GM12878 (cell line): Measurements from ENCODE around the gene FAP. TPM values are rescaled to one million over a fixed set of nuclear protein-coding genes. Genes with fewer than 3 reads are reported as not detected.

Experiments
- ATAC-seq: fragments of 200-7000 bp; cut with Tn5 transposase; 3 replicates; pipeline ENCODE4 v1.9.1; 2020; ENCODE audit warnings: mild to moderate bottlenecking, moderate library complexity
- BruUV-seq: library from RNA; stranded (reverse); fragments of 400-500 nt; replicated peaks from 2 replicates; lab custom pipeline; 2021; lab: Mats Ljungman, UMichigan
- CTCF ChIA-PET: fragments of 300-600 bp; sonication (Branson Sonifier 250); formaldehyde crosslinking; extraction: SDS; loops from one replicate; lab custom pipeline; 2021; ENCODE audit warnings: inconsistent platforms; lab: Yijun Ruan, JAX
- POLR2A ChIA-PET: fragments of 350-600 bp; formaldehyde crosslinking; extraction: SDS; loops from one replicate; lab custom pipeline; 2021; ENCODE audit warnings: inconsistent platforms; lab: Charles Lee
- RAD21 ChIA-PET: fragments of 300-600 bp; sonication (Branson Sonifier 250); formaldehyde crosslinking; loops from one replicate; lab custom pipeline; 2023; ENCODE audit warnings: antibody characterized with exemption; ENCODE audit not compliant: unreplicated experiment; lab: Charles Lee
- SMC1A ChIA-PET: fragments of 300-600 bp; sonication (Branson Sonifier 250); formaldehyde crosslinking; loops from one replicate; lab custom pipeline; 2023; ENCODE audit not compliant: unreplicated experiment, uncharacterized antibody; lab: Charles Lee
- DNase-seq: peaks from one replicate; pipeline ENCODE4 v3.0.0-alpha.2; 2011; ENCODE audit warnings: low read depth, low spot score
- FAIRE-seq: peaks from 3 replicates; lab custom pipeline; 2011; peaks lifted over from hg19 to GRCh38; lab: Jason Lieb, UNC
- H2AFZ ChIP-seq: 2 replicates; pipeline ENCODE4 v1.6.0; 2011; ENCODE audit warnings: low read depth, low read length, control low read depth; ENCODE audit not compliant: control insufficient read depth
- H3K27ac ChIP-seq: 2 replicates; pipeline ENCODE4 v1.5.1; 2011; ENCODE audit warnings: control low read depth; ENCODE audit not compliant: control insufficient read depth, insufficient read depth
- H3K27me3 ChIP-seq, 2 experiments: replicated peaks in 1 of 2; 2 replicates each; pipeline versions ENCODE4 v1.6.0 to v1.6.1; 2011; ENCODE audit warnings: low read length in 1 of 2; ENCODE audit not compliant: control insufficient read depth in 2 of 2, insufficient read depth in 2 of 2
- H3K36me3 ChIP-seq, 2 experiments: 2 replicates each; pipeline ENCODE4 v1.5.1; 2011; ENCODE audit warnings: low read length in 1 of 2; ENCODE audit not compliant: control insufficient read depth in 2 of 2, insufficient read depth in 2 of 2
- H3K4me1 ChIP-seq: 2 replicates; pipeline ENCODE4 v1.6.1; 2011; ENCODE audit warnings: mild to moderate bottlenecking, low read length, moderate library complexity, mixed read lengths; ENCODE audit not compliant: control insufficient read depth, insufficient read depth
- H3K4me2 ChIP-seq: 2 replicates; pipeline ENCODE4 v1.6.0; 2011; ENCODE audit warnings: control low read depth; ENCODE audit not compliant: control insufficient read depth, insufficient read depth
- H3K4me3 ChIP-seq: fragments of 200-600 bp; sonication (generic); 2 replicates; pipeline ENCODE4 v1.5.1; 2016
- H3K79me2 ChIP-seq: 2 replicates; pipeline ENCODE4 v1.6.0; 2011; ENCODE audit warnings: low read length; ENCODE audit not compliant: control insufficient read depth, insufficient read depth
- H3K9ac ChIP-seq: 2 replicates; pipeline ENCODE4 v1.8.0; 2011; ENCODE audit warnings: low read length, control low read depth, mixed read lengths; ENCODE audit not compliant: control insufficient read depth, insufficient read depth
- H3K9me3 ChIP-seq: replicated peaks from 3 replicates; pipeline ENCODE4 v1.5.1; 2011; ENCODE audit warnings: mild to moderate bottlenecking, low read length; ENCODE audit not compliant: control insufficient read depth, insufficient read depth
- H4K20me1 ChIP-seq: 2 replicates; pipeline ENCODE4 v1.6.0; 2011; ENCODE audit not compliant: control insufficient read depth, insufficient read depth
- BCL11A ChIP-seq: IDR thresholded peaks from 2 replicates; pipeline ENCODE4 v1.6.1; 2011; ENCODE audit warnings: low read depth, low read length
- EGR1 ChIP-seq, 2 experiments: IDR thresholded peaks; 1 replicate in 1 of 2; 2 replicates in 1 of 2; pipeline ENCODE4 v1.6.1; 2011 to 2012; ENCODE audit warnings: low read depth in 2 of 2, low read length in 2 of 2, borderline replicate concordance in 1 of 2, mild to moderate bottlenecking in 1 of 2, moderate library complexity in 1 of 2
- MYC ChIP-seq: IDR thresholded peaks from 2 replicates; pipeline ENCODE4 v1.6.1; 2011; ENCODE audit warnings: mild to moderate bottlenecking, low read length, moderate library complexity, inconsistent platforms; ENCODE audit not compliant: insufficient read depth, insufficient replicate concordance, insufficient read length, severe bottlenecking
- PAX8 ChIP-seq: fragments of 450-650 bp; IDR thresholded peaks from 2 replicates; pipeline ENCODE4 v1.6.1; 2017; ENCODE audit warnings: mild to moderate bottlenecking, moderate library complexity
- PML ChIP-seq: IDR thresholded peaks from 2 replicates; pipeline ENCODE4 v1.6.1; 2012; ENCODE audit warnings: low read length, inconsistent platforms
- RELA ChIP-seq: fragments of 450-650 bp; IDR thresholded peaks from 2 replicates; pipeline ENCODE4 v1.8.0; 2014; ENCODE audit warnings: borderline replicate concordance; ENCODE audit not compliant: partially characterized antibody
- SMARCA5 ChIP-seq: fragments of 450-650 bp; IDR thresholded peaks from 2 replicates; pipeline ENCODE4 v1.6.1; 2017; ENCODE audit warnings: mild to moderate bottlenecking
- STAT1 ChIP-seq: fragments of 450-650 bp; conservative IDR thresholded peaks from 2 replicates; pipeline ENCODE4 v1.6.1; 2014; ENCODE audit warnings: antibody characterized with exemption, mild to moderate bottlenecking
- TAF1 ChIP-seq: IDR thresholded peaks from 2 replicates; pipeline ENCODE4 v1.6.1; 2011; ENCODE audit warnings: mild to moderate bottlenecking, low read depth, low read length, borderline replicate concordance
- WGBS: methylation state at CpG from one replicate; pipeline ENCODE4 v1.1.6; 2016; ENCODE audit warnings: low lambda C conversion rate; ENCODE audit not compliant: insufficient replicate concordance, insufficient coverage; ENCODE audit errors: missing lambda C conversion rate; 5-methylcytosine and 5-hydroxymethylcytosine counted together
- in situ Hi-C: fragments of 300-500 bp; cut with MboI; formaldehyde crosslinking; loops from 9 replicates; pipeline ENCODE4 v1.14.3; 2018; ENCODE audit warnings: mixed read lengths
- intact Hi-C: fragments of 100-400 bp; cut with micrococcal nuclease; formaldehyde crosslinking; loops from one replicate; pipeline ENCODE4 v1.14.2; 2022; ENCODE audit not compliant: unreplicated experiment
- polyA plus RNA-seq, 11 experiments: library from polyadenylated mRNA; depleted of rRNA in 4 of 11; unstranded in 6 of 11; stranded (reverse) in 5 of 11; fragments of >200 nt; fragmentation: Nextera tagmentation in 4 of 11; fragmentation: Illumina TruSeq in 1 of 11; extraction: Ambion mirVana in 4 of 11; extraction: Trizol in 1 of 11; gene quantifications; 1 replicate in 1 of 11; 2 replicates in 10 of 11; pipeline versions ENCODE4 v1.2.1 to v1.2.3, GENCODE V29; 2011 to 2016; ENCODE audit warnings: inconsistent platforms in 2 of 11, missing spikeins in 2 of 11, low read depth in 1 of 11
- total RNA-seq, 4 experiments: library from RNA; depleted of rRNA in 3 of 4; stranded (reverse); fragments of >200 nt in 3 of 4; fragmentation: Illumina TruSeq in 1 of 4; extraction: Trizol in 1 of 4; gene quantifications; 2 replicates each; pipeline versions ENCODE4 v1.2.1 to v1.2.3, GENCODE V29; 2013 to 2021
- TF ChIP-seq, protein P1 (sequence below): fragments of 450-650 bp; IDR thresholded peaks from 2 replicates; pipeline ENCODE4 v1.6.1; 2016; ENCODE audit warnings: mild to moderate bottlenecking
- TF ChIP-seq, protein P2 (sequence below): IDR thresholded peaks from 2 replicates; pipeline ENCODE4 v1.6.1; 2012; ENCODE audit warnings: low read depth, low read length, improper control_type of control experiment
- TF ChIP-seq, protein P3 (sequence below): fragments of 450-650 bp; IDR thresholded peaks from 2 replicates; pipeline ENCODE4 v1.6.1; 2017; ENCODE audit warnings: low read depth, mild to moderate bottlenecking, moderate library complexity

The FAP gene
- total and polyA plus RNA-seq, 10 of the 15 experiments (the other 5 are each of a cell fraction or from before 2014, with no cell fraction given) = 0.16 TPM; not detected in 9

DNA sequence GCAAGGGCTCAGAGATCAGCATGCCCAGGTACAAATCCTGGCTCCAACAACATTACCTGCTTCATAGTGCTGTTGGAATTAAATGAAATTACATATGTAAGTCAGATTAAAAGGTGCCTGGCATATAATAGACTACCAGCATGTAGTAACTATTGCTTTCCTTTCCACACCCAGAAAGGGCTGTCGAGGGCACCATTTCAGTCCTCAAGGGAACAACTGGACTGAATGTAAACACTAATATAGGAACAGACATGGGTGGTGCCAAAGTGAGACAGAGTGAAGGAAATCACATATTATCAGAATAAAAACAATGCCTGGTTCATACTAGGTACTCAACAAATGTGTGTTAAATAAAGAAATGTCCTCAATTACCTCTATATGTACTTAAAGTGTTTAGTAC, 43.3 kb downstream of the FAP start (continued):
- TF ChIP-seq EGR1 (IDR thresholded peaks at IDR 0.05; ENCODE audit: borderline replicate concordance in 1 of 2, low read depth in 2 of 2, low read length in 2 of 2) (no peak), BCL11A (no peak), PAX8 (no peak), TAF1 (no peak)
- TF ChIP-seq, protein P1, sequence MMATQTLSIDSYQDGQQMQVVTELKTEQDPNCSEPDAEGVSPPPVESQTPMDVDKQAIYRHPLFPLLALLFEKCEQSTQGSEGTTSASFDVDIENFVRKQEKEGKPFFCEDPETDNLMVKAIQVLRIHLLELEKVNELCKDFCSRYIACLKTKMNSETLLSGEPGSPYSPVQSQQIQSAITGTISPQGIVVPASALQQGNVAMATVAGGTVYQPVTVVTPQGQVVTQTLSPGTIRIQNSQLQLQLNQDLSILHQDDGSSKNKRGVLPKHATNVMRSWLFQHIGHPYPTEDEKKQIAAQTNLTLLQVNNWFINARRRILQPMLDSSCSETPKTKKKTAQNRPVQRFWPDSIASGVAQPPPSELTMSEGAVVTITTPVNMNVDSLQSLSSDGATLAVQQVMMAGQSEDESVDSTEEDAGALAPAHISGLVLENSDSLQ = no peak

- TF ChIP-seq, protein P2, sequence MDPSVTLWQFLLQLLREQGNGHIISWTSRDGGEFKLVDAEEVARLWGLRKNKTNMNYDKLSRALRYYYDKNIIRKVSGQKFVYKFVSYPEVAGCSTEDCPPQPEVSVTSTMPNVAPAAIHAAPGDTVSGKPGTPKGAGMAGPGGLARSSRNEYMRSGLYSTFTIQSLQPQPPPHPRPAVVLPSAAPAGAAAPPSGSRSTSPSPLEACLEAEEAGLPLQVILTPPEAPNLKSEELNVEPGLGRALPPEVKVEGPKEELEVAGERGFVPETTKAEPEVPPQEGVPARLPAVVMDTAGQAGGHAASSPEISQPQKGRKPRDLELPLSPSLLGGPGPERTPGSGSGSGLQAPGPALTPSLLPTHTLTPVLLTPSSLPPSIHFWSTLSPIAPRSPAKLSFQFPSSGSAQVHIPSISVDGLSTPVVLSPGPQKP = no peak
- TF ChIP-seq, protein P3, sequence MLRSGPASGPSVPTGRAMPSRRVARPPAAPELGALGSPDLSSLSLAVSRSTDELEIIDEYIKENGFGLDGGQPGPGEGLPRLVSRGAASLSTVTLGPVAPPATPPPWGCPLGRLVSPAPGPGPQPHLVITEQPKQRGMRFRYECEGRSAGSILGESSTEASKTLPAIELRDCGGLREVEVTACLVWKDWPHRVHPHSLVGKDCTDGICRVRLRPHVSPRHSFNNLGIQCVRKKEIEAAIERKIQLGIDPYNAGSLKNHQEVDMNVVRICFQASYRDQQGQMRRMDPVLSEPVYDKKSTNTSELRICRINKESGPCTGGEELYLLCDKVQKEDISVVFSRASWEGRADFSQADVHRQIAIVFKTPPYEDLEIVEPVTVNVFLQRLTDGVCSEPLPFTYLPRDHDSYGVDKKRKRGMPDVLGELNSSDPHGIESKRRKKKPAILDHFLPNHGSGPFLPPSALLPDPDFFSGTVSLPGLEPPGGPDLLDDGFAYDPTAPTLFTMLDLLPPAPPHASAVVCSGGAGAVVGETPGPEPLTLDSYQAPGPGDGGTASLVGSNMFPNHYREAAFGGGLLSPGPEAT = no peak
- TF ChIP-seq SMARCA5 (no peak), PML (no peak), STAT1 (no peak), MYC (no peak), RELA (no peak)
- intact Hi-C loops = no loop called here
- Histone ChIP-seq H3K79me2 (no peaks in the 10 kb centered on the region), H3K4me3 (no peak overlapping the region), H2AFZ (no peak overlapping the region), H3K4me1 (no peaks in the 10 kb centered on the region), H4K20me1 (no peaks in the 10 kb centered on the region), H3K9me3 (no peaks in the 10 kb centered on the region), H3K4me2 (no peak overlapping the region), H3K9ac (no peak overlapping the region), H3K27me3 (no peaks in the 10 kb centered on the region; a peak in 1 of 4 replicates), H3K36me3 (no peaks in the 10 kb centered on the region), H3K27ac (no peak overlapping the region)
- no peak for DNase-seq
- in situ Hi-C loops = no loop called here
- WGBS = 48% methylated on average over 9 of the region's 9 CpGs
- ChIA-PET POLR2A (no interaction called here), SMC1A (interaction anchor here (1.0 to 1.1 kb wide), 2 partner anchors 10 to 11 kb away, joined by 3 read pairs; no protein-coding TSS in a partner anchor), RAD21 (no interaction called here), CTCF (interaction anchor here (2.7 kb wide), 1 partner anchor 23 kb away, joined by 12 read pairs; no protein-coding TSS in a partner anchor)
- no peak for ATAC-seq
- no TSS peak for BruUV-seq
- no peak for FAIRE-seq
Observed at GRCh38 chr2:162198239-162198638, 45.0 kb downstream of the FAP start.
